Suprapubic skin (tissue), 4 donors: ENCODE results near the gene MED12L. TPM values are rescaled to one million over a fixed set of nuclear protein-coding genes. Genes with fewer than 3 reads are reported as not detected.
A peak's percentile ranks its signal among the peaks of the same experiment; 100 is the strongest.

Source experiments
- DNase-seq, 2 donors: peaks; one replicate each; pipeline ENCODE4 v3.0.0-alpha.2; 2019; ENCODE audit warnings: low spot score in 2 of 2
- H3K27ac ChIP-seq: fragments of 200-600 bp; sonication (generic); one replicate; pipeline ENCODE4 v1.5.1; 2019
- H3K27me3 ChIP-seq: fragments of 200-600 bp; sonication (generic); one replicate; pipeline ENCODE4 v1.5.1; 2019
- H3K36me3 ChIP-seq: fragments of 200-600 bp; sonication (generic); one replicate; pipeline ENCODE4 v1.5.1; 2019
- H3K4me1 ChIP-seq: fragments of 200-600 bp; sonication (generic); one replicate; pipeline ENCODE4 v1.5.1; 2019
- H3K4me3 ChIP-seq: fragments of 200-600 bp; sonication (generic); one replicate; pipeline ENCODE4 v1.5.1; 2019; ENCODE audit warnings: mild to moderate bottlenecking
- H3K9me3 ChIP-seq: fragments of 200-600 bp; sonication (generic); one replicate; pipeline ENCODE4 v1.5.1; 2019
- CTCF ChIP-seq, 2 donors: fragments of 200-600 bp in 1 of 2; fragments of 450-650 bp in 1 of 2; sonication (generic) in 1 of 2; IDR thresholded peaks; one replicate each; pipeline ENCODE4 v1.5.1; 2016 to 2019; ENCODE audit warnings: antibody characterized with exemption in 2 of 2, mild to moderate bottlenecking in 1 of 2, moderate library complexity in 1 of 2
- EP300 ChIP-seq: sonication (generic); formaldehyde crosslinking; IDR thresholded peaks from one replicate; pipeline ENCODE4 v1.6.1; 2017; ENCODE audit warnings: antibody characterized with exemption
- POLR2A ChIP-seq, 2 donors: fragments of 450-650 bp; IDR thresholded peaks; one replicate each; pipeline ENCODE4 v1.6.1; 2017; ENCODE audit warnings: antibody characterized with exemption in 2 of 2, mild to moderate bottlenecking in 2 of 2, moderate library complexity in 2 of 2
- POLR2AphosphoS5 ChIP-seq, 3 donors: sonication (generic); formaldehyde crosslinking; IDR thresholded peaks; one replicate each; pipeline ENCODE4 v1.6.1; 2017; ENCODE audit warnings: antibody characterized with exemption in 3 of 3
- WGBS: methylation state at CpG from one replicate; pipeline ENCODE4 v1.1.5; 2018; 5-methylcytosine and 5-hydroxymethylcytosine counted together
- total RNA-seq, 4 donors: library from RNA; depleted of rRNA; stranded (reverse); fragments of >200 nt; gene quantifications; one replicate each; pipeline ENCODE4 v1.1.0, GENCODE V29; 2016

MED12L gene
- total RNA-seq, 4 donors from 2014 or later = 0.08 to 0.80 (median 0.22) TPM

DNA sequence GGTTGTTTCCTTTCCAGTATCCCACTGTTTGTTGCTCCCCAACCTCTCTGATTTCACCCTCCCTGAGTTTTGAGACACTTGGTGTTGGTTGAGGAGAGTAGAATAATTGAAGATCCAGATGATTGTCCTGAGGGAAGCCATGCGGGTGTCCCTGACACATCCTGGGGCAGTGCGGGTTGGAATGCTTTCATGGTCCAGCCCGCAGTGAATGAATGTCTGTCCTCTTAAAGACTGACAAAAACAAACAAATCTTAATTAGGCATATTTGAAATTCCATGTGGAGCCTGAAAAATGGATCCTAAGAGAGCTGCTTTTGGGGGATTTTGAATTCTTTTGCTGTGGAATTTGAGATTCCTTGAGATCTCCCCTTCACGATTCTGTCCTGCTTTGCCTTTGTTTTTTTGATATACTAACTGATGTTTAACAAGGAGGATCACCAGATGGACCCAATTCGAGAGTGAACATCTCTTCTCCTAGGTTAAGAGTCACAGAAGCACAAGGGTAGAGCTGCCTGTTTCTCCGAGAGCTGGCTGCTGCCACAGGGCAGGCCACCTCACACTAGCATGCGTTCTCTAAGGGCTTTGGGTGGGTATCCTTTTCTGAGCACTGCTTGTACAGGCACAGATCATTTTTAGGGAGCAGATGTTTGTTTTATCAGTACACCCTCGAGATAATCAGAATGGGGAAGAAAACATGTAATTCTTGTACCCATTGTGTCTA is 70.1 kb downstream of the MED12L start:
- no peaks in the 10 kb centered on the region for H3K4me1 ChIP-seq
- no peak overlapping the region for H3K4me3 ChIP-seq
- H3K36me3 ChIP-seq = no peaks in the 10 kb centered on the region
- H3K9me3 ChIP-seq = no peaks in the 10 kb centered on the region
- TF ChIP-seq POLR2AphosphoS5 (IDR thresholded peaks at IDR 0.05) = no peak
- TF ChIP-seq CTCF (IDR thresholded peaks at IDR 0.05) = no peak
- no peak for TF ChIP-seq POLR2A (IDR thresholded peaks at IDR 0.05)
- no peak overlapping the region for H3K27ac ChIP-seq
- no peaks in the 10 kb centered on the region for H3K27me3 ChIP-seq
- WGBS = 64% methylated on average over 8 of the region's 8 CpGs
- no peak for DNase-seq

GRCh38 chr3:151156618-151157216 is 71.3 kb downstream of the MED12L start:
- Histone ChIP-seq H3K4me3 (no peak overlapping the region), H3K27ac (no peak overlapping the region), H3K4me1 (no peaks in the 10 kb centered on the region), H3K27me3 (no peaks in the 10 kb centered on the region), H3K9me3 (no peaks in the 10 kb centered on the region), H3K36me3 (no peaks in the 10 kb centered on the region)
- peak in 1 of 2 donors; percentile 27 for TF ChIP-seq CTCF (IDR thresholded peaks at IDR 0.05)
- TF ChIP-seq POLR2A (IDR thresholded peaks at IDR 0.05) = no peak
- WGBS = 33% methylated on average over 3 of the region's 3 CpGs
- DNase-seq = no peak

DNA sequence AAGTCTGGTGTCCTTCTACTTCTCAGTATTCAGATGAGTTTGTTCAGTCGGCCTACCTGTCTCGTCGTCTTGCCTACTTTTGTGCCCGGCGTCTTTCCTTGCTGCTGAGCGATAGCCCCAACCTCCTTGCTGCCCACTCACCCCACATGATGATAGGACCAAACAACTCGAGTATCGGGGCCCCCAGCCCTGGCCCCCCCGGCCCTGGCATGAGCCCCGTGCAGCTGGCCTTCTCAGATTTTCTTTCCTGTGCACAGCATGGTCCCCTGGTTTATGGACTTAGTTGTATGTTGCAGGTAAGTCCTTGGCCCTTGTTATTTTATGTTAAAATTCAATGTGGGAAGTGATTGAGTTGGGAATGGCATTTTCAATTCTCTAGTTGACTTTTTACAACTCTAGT is 74.3 kb downstream of the MED12L start:
- 94% methylated on average over 10 of the region's 10 CpGs for WGBS
- Histone ChIP-seq H3K27me3 (no peaks in the 10 kb centered on the region), H3K4me1 (no peaks in the 10 kb centered on the region), H3K36me3 (no peaks in the 10 kb centered on the region), H3K27ac (no peak overlapping the region), H3K9me3 (no peaks in the 10 kb centered on the region), H3K4me3 (no peak overlapping the region)
- no peak for TF ChIP-seq POLR2A (IDR thresholded peaks at IDR 0.05)
- TF ChIP-seq POLR2AphosphoS5 (IDR thresholded peaks at IDR 0.05) = no peak
- no peak for TF ChIP-seq CTCF (IDR thresholded peaks at IDR 0.05)
- TF ChIP-seq EP300 = no peak
- no peak for DNase-seq

GRCh38 chr3:151165226-151165625 is 79.8 kb downstream of the MED12L start:
- H3K27me3 ChIP-seq = no peaks in the 10 kb centered on the region
- no peak for DNase-seq
- 59% methylated on average over 7 of the region's 7 CpGs for WGBS
- H3K4me1 ChIP-seq = no peaks in the 10 kb centered on the region
- no peak overlapping the region for H3K27ac ChIP-seq
- TF ChIP-seq POLR2A (IDR thresholded peaks at IDR 0.05) (no peak), EP300 (no peak), CTCF (IDR thresholded peaks at IDR 0.05) (no peak), POLR2AphosphoS5 (IDR thresholded peaks at IDR 0.05) (no peak)
- no peak overlapping the region for H3K4me3 ChIP-seq
- no peaks in the 10 kb centered on the region for H3K36me3 ChIP-seq
- no peaks in the 10 kb centered on the region for H3K9me3 ChIP-seq

DNA sequence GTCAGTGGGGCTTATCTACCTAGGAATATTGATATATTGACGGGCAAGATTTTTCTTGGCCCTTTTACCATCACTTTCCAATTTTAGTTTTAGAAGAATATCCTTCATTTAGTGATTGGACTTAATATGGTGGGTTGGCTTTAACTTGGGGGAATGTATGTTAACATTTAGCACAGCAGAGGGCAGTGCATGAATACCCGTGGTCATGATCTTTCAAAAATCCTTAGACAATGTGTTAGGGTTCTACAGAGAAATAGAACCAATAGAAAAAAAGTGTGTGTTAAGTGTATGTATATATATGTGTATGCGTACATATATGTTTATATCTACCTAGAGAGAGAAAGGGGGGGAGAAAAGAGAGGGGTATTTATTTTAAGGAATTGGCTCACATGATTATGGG is 80.7 kb downstream of the MED12L start:
- H3K27ac ChIP-seq = no peak overlapping the region
- H3K36me3 ChIP-seq = no peaks in the 10 kb centered on the region
- WGBS = 88% methylated on average over 3 of the region's 3 CpGs
- no peak for DNase-seq
- H3K4me3 ChIP-seq = no peak overlapping the region
- TF ChIP-seq EP300 (no peak), POLR2A (IDR thresholded peaks at IDR 0.05) (no peak), CTCF (IDR thresholded peaks at IDR 0.05) (no peak), POLR2AphosphoS5 (IDR thresholded peaks at IDR 0.05) (no peak)
- no peaks in the 10 kb centered on the region for H3K4me1 ChIP-seq
- no peaks in the 10 kb centered on the region for H3K9me3 ChIP-seq
- H3K27me3 ChIP-seq = no peaks in the 10 kb centered on the region
